Measurements from ENCODE around the gene MID1. TPM values are rescaled to one million over a fixed set of nuclear protein-coding genes. Genes with fewer than 3 reads are reported as not detected.

The MID1 gene
- total and polyA plus RNA-seq, 5 donors: 4.1 to 39.9 (median 21.0) TPM

- ATAC-seq (no peak), DNase-seq (no peak)
- Histone ChIP-seq H3K9me3 (ENCODE audit: control insufficient read depth, low read length) (no peaks in the 10 kb centered on the region), H3K27ac (ENCODE audit: low read length) (no peak overlapping the region), H3K4me3 (ENCODE audit: low read length) (no peak overlapping the region), H3K4me1 (ENCODE audit: control insufficient read depth, insufficient read depth, low read length) (no peaks in the 10 kb centered on the region), H3K27me3 (ENCODE audit: control insufficient read depth, insufficient read depth) (no peaks in the 10 kb centered on the region)
- intact Hi-C loops (cut with DNase I): no loop called here
Measured at GRCh38 chrX:10404436-10404835, 215.9 kb downstream of the MID1 start.

- Histone ChIP-seq H3K9me3 (ENCODE audit: control insufficient read depth, low read length) (no peaks in the 10 kb centered on the region), H3K4me3 (ENCODE audit: low read length) (no peak overlapping the region), H3K27me3 (ENCODE audit: control insufficient read depth, insufficient read depth) (no peaks in the 10 kb centered on the region), H3K27ac (ENCODE audit: low read length) (no peak overlapping the region), H3K4me1 (ENCODE audit: control insufficient read depth, insufficient read depth, low read length) (no peaks in the 10 kb centered on the region)
- ATAC-seq: no peak
- intact Hi-C loops (cut with DNase I): no loop called here
- DNase-seq: no peak
- WGBS: 92% methylated on average over 1 of the region's 1 CpG
Measured at GRCh38 chrX:10401239-10401638, 219.1 kb downstream of the MID1 start.

- Histone ChIP-seq H3K27ac (ENCODE audit: low read length) (no peak overlapping the region), H3K27me3 (ENCODE audit: control insufficient read depth, insufficient read depth) (no peaks in the 10 kb centered on the region), H3K9me3 (ENCODE audit: control insufficient read depth, low read length) (no peaks in the 10 kb centered on the region), H3K4me3 (ENCODE audit: low read length) (no peak overlapping the region), H3K4me1 (ENCODE audit: control insufficient read depth, insufficient read depth, low read length) (no peaks in the 10 kb centered on the region)
- intact Hi-C loops (cut with DNase I): no loop called here
- ATAC-seq: no peak
- DNase-seq: no peak
Measured at GRCh38 chrX:10399043-10399741, 221.2 kb downstream of the MID1 start.

- DNase-seq: no peak
- H3K27ac ChIP-seq (ENCODE audit: low read length): no peak overlapping the region
- no peak for ATAC-seq
- no peaks in the 10 kb centered on the region for H3K9me3 ChIP-seq (ENCODE audit: control insufficient read depth, low read length)
- H3K27me3 ChIP-seq (ENCODE audit: control insufficient read depth, insufficient read depth): no peaks in the 10 kb centered on the region
- intact Hi-C loops (cut with DNase I): no loop called here
- H3K4me1 ChIP-seq (ENCODE audit: control insufficient read depth, insufficient read depth, low read length): no peaks in the 10 kb centered on the region
- no peak overlapping the region for H3K4me3 ChIP-seq (ENCODE audit: low read length)
- 62% methylated on average over 2 of the region's 2 CpGs for WGBS
Measured at GRCh38 chrX:10398215-10398614, 222.2 kb downstream of the MID1 start.

- H3K4me3 ChIP-seq (ENCODE audit: low read length): no peak overlapping the region
- WGBS: 71% methylated on average over 3 of the region's 3 CpGs
- ATAC-seq (no peak), DNase-seq (no peak)
- intact Hi-C loops (cut with DNase I): no loop called here
- H3K4me1 ChIP-seq (ENCODE audit: control insufficient read depth, insufficient read depth, low read length): no peaks in the 10 kb centered on the region
- no peak overlapping the region for H3K27ac ChIP-seq (ENCODE audit: low read length)
- no peaks in the 10 kb centered on the region for H3K27me3 ChIP-seq (ENCODE audit: control insufficient read depth, insufficient read depth)
- H3K9me3 ChIP-seq (ENCODE audit: control insufficient read depth, low read length): no peaks in the 10 kb centered on the region
Measured at GRCh38 chrX:10397349-10397748, 223.0 kb downstream of the MID1 start.

- no peaks in the 10 kb centered on the region for H3K27me3 ChIP-seq (ENCODE audit: control insufficient read depth, insufficient read depth)
- H3K4me1 ChIP-seq (ENCODE audit: control insufficient read depth, insufficient read depth, low read length): no peaks in the 10 kb centered on the region
- ATAC-seq (no peak), DNase-seq (no peak)
- 79% methylated on average over 6 of the region's 6 CpGs for WGBS
- H3K9me3 ChIP-seq (ENCODE audit: control insufficient read depth, low read length): no peaks in the 10 kb centered on the region
- no peak overlapping the region for H3K4me3 ChIP-seq (ENCODE audit: low read length)
- no peak overlapping the region for H3K27ac ChIP-seq (ENCODE audit: low read length)
- intact Hi-C loops (cut with DNase I): no loop called here
Measured at GRCh38 chrX:10395643-10396042, 224.7 kb downstream of the MID1 start.
